Measurements from ENCODE around the gene GSTA3. TPM values are rescaled to one million over a fixed set of nuclear protein-coding genes. Genes with fewer than 3 reads are reported as not detected.

GSTA3 gene
- total and polyA plus RNA-seq, 2 experiments from 2014 or later: not detected

Other genes with a start within 250 kb of the GSTA3 start
- 70.6 and 84.5 TPM in 2 replicates for gene TMEM14A, start 238.6 kb downstream of the GSTA3 start, total RNA-seq
- gene TMEM14A, start 238.6 kb downstream of the GSTA3 start, polyA plus RNA-seq: 80.4 and 86.9 TPM in 2 replicates
- 402 and 441 TPM in 2 replicates for gene GSTA2, start 146.2 kb downstream of the GSTA3 start, total RNA-seq
- 305 and 383 TPM in 2 replicates for gene GSTA2, start 146.2 kb downstream of the GSTA3 start, polyA plus RNA-seq
- 1,177 and 1,195 TPM in 2 replicates for gene GSTA1, start 105.9 kb downstream of the GSTA3 start, total RNA-seq
- gene GSTA1, start 105.9 kb downstream of the GSTA3 start, polyA plus RNA-seq: 767 and 1,158 TPM in 2 replicates
- not detected in 2 replicates for gene GSTA5, start 68.9 kb downstream of the GSTA3 start, total RNA-seq
- not detected in 2 replicates for gene GSTA5, start 68.9 kb downstream of the GSTA3 start, polyA plus RNA-seq
- gene GSTA4, start 85.6 kb upstream of the GSTA3 start, total RNA-seq: 83.8 and 89.2 TPM in 2 replicates
- 79.6 and 88.4 TPM in 2 replicates for gene GSTA4, start 85.6 kb upstream of the GSTA3 start, polyA plus RNA-seq
- 30.0 and 30.5 TPM in 2 replicates for gene CILK1, start 152.1 kb upstream of the GSTA3 start, total RNA-seq
- gene CILK1, start 152.1 kb upstream of the GSTA3 start, polyA plus RNA-seq: 6.3 and 7.5 TPM in 2 replicates
- 33.3 and 36.6 TPM in 2 replicates for gene FBXO9, start 155.7 kb upstream of the GSTA3 start, total RNA-seq
- 79.8 and 84.0 TPM in 2 replicates for gene FBXO9, start 155.7 kb upstream of the GSTA3 start, polyA plus RNA-seq
- gene GCM1, start 239.1 kb upstream of the GSTA3 start, total RNA-seq: 0.33 TPM in 1 of 2 replicates, not detected in the other
- not detected in 2 replicates for gene GCM1, start 239.1 kb upstream of the GSTA3 start, polyA plus RNA-seq